Left cardiac atrium (tissue), 4 donors: ENCODE measurements around the gene PARD3B. TPM values are rescaled to one million over a fixed set of nuclear protein-coding genes. Genes with fewer than 3 reads are reported as not detected.

ENCODE experiments used
- ATAC-seq, 2 donors: fragments of 200-7000 bp; cut with Tn5 transposase; one replicate each; pipeline ENCODE4 v1.9.1; 2020; ENCODE audit warnings: mild to moderate bottlenecking in 2 of 2, moderate library complexity in 2 of 2
- DNase-seq: peaks from one replicate; pipeline ENCODE4 v3.0.0-alpha.2; 2020
- intact Hi-C, 2 donors: fragments of 100-400 bp; cut with DNase I; formaldehyde crosslinking; loops; one replicate each; pipeline versions ENCODE4 v1.14.1 to v1.15.1; 2022 to 2023
- total RNA-seq, 2 donors: library from RNA; stranded (reverse); fragmentation: NEBNext Ultra II Directional; extraction: Animal tissue kit (Norgen Biotek cat#: 25700); gene quantifications; one replicate each; pipeline ENCODE4 v1.2.1, GENCODE V29; 2021
- donor health status: DM: no; HTN: yes; CAD: no.
- donor health status: DM: no; HTN: yes; CAD: no; lungs with severe emphysema.
- donor health status: DM: yes; HTN: yes; CAD: no.
- donor health status: Dilated cardiomyopathy.

Gene PARD3B
- total RNA-seq, 2 donors from 2014 or later, result 12.5 to 12.6 TPM

DNA sequence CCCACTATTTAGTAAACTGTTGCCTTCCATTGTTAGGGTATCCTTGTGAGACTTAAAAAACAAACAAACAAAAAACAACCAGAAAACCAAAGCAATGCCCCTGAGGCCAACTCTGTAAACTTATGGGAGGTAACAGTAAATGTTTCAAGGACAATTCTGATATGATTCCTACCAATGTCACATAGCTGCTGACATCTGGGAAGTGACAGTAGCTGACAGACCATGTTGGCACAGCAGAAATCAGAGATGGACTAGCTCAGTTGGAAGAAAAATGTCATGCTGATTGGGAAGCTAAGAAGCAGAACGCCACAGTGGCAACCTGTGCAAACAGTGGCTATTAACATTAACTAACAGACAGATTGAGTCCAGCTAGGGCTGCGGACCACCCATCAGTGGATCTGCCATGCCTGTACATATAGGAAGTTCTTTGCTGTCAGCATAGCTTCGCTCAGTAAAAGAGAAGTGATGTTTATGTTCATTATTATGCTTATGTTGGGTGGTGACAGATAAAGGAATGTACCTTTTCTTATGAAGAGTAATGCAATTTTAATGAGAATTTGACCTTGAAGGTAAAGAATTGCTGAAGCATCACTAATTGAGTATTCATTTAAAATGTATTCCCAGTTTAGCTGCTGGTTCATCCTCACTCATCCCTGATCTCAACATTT lies 180.6 kb downstream of the PARD3B start:
- DNase-seq (no peak), ATAC-seq (no peak)
- intact Hi-C loops, result no loop called here

DNA sequence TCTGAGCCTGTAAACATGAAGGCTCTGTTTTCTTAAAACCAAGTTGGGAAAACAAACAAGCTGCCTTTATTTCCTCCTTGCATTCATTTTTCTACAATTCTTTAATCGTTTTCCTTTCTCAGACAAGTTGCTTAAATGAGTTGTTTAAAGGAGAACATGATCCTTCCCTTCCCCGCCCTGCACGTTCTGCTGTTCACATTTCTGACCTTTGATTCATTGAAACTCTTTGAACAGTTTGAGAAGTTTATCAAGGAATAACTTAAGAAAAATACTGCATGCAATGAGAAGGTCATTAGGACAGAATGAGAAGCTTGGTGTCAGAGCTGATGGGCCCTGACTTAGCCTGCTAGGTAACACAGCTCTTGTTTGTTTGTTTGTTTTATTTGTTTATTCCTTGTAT lies 181.6 kb downstream of the PARD3B start:
- intact Hi-C loops, result no loop called here
- DNase-seq (no peak), ATAC-seq (no peak)

DNA sequence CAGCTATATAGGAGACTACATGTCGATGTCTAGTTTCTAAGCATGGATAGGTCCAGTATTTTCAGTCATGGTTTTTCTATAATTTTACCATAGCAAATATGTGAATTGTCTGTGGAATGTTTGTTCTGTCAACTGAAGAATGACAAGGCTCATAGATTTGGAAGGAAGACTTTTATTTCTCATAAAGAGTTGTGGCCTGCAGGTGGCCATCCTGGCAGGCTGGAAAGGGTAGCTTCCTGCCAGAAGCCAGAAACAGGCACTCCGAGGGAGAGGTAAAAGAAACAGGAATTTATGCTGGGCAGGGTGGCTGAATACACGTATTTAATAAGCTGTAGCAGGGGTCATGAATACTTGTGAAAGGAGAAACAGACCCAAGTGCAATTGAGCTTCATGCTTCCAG lies 182.1 kb downstream of the PARD3B start:
- intact Hi-C loops, result no loop called here
- DNase-seq (no peak), ATAC-seq (no peak)

DNA sequence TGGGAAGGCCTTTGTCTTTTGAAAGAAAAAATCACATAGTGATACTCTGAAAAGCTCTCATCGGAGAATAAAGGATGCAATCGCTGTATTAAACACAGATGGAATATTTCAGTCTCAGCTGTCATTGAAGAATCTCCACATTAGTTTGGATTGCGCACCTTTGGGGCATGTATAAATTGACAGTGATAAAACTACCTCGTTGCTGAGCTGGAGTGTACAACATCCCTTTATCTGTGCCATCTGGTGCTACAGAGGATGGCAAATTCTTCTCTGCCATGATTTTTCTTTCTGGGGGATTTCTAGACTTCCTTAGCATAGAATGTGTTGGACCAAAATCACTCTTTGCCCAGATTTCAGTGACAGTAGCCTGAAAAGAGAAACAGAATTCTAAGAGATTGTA lies 185.3 kb downstream of the PARD3B start:
- intact Hi-C loops, result no loop called here

DNA sequence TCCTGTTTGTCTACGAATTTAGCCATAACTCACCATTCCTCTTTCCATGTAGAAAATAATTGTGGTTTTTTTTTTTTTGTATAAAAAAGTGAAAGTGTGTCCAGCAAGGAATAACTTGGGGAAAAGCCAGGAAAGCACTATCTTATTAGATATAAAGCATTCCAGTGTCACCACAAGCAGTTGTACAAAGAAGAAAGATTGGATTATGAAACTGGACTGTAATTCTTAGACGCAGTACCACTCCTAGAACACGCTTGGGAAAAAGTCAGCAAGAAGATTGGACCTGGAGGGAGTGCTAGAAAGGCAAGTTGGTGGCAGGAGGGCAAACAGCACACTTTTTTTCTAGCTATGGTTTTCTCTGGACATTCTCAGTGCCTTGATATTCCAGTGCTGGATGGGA lies 186.7 kb downstream of the PARD3B start:
- DNase-seq (no peak), ATAC-seq (peak; percentile 50 to 53)
- intact Hi-C loops, result no loop called here

More for the DNA sequence above, 185.3 kb downstream of the PARD3B start:
- ATAC-seq (no peak), DNase-seq (no peak)

DNA sequence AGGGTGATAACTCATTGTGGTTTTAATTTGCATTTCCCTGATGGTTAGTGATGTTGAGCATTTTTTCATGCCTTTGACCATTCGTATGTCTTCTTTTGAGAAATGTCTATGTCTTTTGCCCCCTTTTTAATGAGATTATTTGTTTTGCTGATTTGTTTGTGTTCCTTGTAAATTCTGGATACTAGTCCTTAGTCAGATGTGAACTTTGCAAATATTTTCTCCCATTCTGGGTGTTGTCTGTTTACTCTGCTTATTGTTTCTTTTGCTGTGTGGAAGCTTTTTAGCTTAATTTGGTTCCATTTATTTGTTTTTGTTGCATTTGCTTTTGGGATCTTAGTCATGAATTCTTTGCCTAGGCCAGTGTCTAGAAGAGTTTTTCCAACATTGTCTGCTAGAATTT lies 192.0 kb downstream of the PARD3B start:
- ATAC-seq, result no peak
- no peak for DNase-seq
- intact Hi-C loops, result no loop called here

DNA sequence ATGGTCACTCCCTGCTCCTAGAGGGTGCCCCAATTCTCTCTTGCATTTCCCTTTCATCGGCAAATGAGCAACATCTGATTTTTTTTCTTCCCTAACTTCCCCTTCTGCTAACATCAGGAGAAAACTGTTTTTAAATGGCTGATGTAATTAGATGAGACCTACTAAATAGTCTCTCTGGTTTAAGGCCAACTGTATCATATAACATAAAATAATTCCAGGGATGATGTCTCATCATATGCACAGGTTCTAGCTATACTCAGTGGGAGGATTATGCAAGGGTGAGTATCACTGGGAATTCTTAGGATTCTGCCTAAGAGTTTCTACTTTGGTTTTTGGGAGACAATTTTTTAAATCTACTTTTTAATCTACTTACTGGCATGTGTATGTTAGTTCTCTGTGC lies 193.4 kb downstream of the PARD3B start:
- ATAC-seq, result no peak
- DNase-seq, result no peak
- intact Hi-C loops, result no loop called here

DNA sequence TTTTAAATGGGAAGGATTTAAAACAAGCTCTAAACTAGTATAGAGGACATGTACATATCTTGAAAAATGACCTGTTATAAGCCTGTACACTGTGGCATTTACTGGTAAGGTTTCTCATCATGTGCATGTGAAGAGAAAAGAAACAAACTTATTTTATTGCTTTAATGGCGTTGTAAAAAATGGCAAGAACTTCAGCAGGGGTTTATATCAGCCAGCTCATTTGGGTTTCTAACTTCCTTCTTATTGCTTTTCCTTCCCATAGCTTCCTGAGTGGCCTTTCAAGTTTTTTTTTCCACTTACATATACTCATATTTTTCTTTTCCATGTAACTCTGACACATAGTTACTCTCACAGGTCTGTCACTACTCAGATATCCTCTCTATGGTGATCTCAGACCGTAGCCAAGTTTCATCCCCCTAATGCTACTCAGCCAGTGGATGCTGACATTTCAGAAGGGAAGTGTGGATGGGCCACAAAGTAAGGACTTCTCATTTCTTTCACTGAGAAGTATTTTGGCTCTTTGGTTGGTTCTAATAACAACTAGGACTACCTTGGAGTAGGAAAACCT lies 198.2 kb downstream of the PARD3B start:
- intact Hi-C loops, result no loop called here
- DNase-seq, result no peak
- no peak for ATAC-seq

DNA sequence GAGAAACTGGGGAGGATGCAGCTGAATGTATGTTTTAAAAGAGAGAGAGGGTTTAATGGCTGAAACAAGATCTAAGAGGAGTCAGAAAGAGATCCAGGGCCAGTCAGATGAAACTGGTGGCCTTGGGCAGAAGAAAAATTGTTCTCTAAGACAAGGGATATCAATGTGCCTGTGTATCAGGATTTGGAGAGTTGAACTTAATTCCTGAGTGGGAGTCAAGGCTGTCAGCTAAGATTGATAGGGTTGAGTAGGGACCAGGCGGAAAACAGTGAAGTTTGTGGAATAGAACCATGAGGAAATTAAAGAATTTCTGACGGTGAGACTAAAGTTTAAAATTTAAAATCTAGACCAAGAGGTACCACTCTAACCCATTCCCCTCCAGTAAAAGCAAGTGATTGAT lies 199.2 kb downstream of the PARD3B start:
- intact Hi-C loops, result no loop called here
- no peak for ATAC-seq

DNA sequence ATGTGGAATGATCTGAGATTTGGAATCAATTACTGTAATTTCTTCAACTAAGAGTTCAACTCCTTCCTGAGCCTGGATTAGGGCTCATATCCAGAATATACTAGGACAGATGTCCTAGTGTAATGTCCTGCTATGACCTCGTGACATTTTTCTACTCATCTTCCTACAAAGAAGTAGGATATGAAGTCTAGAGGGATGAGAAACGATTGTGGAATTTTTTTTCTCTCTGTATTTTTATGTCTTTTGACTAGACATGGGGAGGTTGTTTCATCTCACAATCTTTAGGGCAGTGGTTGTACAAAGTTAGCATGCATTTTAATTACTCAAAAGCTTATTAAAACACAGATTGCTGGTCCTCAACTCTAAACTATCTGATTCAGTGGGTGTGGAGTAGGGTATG lies 203.0 kb downstream of the PARD3B start:
- intact Hi-C loops, result no loop called here
- ATAC-seq, result no peak
- DNase-seq, result no peak

More for the DNA sequence above, 199.2 kb downstream of the PARD3B start:
- DNase-seq, result no peak

DNA sequence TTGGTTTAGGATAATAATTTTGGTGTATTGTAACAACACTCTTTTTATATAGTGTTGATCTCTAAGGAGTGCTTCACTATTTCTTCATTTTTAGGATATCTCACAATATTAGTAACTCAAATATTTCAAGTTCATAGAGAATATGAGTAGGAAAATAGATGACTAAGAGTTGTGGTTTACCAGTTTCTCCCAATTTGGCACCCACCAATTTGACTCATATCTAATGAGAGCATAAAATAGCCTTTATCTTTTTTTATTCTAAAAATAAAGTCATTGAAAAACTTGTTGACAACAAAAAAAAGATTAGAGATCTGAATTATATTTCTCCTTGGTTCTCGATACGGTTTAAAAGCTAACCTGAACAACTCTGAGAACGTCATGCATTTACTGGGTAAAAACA lies 204.0 kb downstream of the PARD3B start:
- peak in 1 of 2 donors; percentile 58 for ATAC-seq
- intact Hi-C loops, result no loop called here
- no peak for DNase-seq

DNA sequence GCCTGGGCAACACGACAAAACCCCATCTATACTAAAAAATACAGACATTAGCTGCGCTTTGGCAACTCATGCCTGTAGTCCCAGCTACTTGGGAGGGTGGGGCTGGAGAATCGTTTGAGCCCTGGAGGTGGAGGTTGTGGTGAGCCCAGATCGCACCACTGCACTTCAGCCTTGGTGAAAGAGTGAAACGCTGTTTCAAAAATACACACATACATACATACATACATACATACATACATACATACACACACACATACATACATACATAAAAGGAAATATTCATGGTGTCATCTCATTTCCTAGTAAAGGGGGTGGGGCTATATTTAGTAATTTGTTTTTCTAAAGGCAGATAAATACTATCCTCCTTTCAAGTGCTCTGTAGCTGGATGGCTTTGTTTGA lies 205.1 kb downstream of the PARD3B start:
- intact Hi-C loops, result no loop called here
- ATAC-seq (no peak), DNase-seq (no peak)

DNA sequence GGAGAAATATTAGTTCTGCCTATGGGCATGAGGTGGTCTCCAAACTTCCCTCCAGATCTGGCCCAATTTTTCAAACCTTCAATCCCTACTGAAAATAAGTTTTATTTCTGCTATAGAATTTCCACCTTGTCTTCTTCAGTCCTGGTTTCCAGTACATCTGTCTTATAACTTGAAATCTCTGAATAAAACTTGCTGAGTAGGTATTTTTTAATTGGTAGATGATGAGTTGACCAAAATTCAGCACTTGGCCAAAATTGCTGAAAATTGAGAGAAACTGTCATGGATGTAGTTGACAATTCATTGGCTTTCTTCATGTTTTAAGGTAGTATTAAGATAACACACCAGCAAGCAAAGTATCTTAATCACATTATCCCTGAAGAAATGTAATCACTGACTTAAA lies 206.2 kb downstream of the PARD3B start:
- ATAC-seq, result no peak
- DNase-seq, result no peak
- intact Hi-C loops, result no loop called here

DNA sequence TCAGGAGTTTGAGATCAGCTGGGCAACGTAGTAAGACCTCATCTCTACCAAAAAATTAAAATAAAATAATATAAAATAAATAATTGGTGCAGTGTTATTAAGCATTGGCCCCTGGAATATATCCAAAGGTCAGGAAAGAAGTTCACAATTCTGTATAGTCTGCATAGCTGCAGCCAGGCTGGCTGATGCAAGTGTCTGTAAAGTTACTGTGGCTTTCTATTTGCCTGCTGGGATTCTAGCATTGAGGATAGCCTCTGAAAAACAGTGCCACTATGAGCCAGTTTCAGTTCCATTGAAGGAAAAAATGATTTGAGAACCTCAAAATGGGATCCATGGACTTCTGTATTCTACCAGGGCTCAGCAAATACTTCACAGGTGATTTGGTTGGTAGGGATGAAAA lies 208.6 kb downstream of the PARD3B start:
- intact Hi-C loops, result no loop called here
- no peak for DNase-seq
- ATAC-seq, result no peak

DNA sequence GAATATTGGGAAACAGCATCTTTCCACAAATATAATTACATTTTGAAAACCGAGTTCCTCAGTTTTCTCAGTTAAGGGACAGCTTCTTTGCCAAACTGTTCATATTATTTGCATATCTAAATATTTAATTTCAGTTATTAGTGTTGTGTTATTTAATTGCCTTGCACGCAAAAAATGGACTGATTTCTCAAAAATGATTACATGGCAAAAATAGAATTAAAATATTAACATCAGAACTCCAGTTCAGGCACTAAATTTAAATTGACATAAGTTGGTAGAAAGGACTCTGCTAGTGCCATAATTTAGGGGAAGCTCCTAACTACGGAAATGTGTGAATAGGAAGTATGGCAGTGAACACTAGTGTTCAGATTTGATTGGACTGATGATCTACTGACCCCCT lies 209.6 kb downstream of the PARD3B start:
- intact Hi-C loops, result no loop called here
- no peak for ATAC-seq
- DNase-seq, result no peak

DNA sequence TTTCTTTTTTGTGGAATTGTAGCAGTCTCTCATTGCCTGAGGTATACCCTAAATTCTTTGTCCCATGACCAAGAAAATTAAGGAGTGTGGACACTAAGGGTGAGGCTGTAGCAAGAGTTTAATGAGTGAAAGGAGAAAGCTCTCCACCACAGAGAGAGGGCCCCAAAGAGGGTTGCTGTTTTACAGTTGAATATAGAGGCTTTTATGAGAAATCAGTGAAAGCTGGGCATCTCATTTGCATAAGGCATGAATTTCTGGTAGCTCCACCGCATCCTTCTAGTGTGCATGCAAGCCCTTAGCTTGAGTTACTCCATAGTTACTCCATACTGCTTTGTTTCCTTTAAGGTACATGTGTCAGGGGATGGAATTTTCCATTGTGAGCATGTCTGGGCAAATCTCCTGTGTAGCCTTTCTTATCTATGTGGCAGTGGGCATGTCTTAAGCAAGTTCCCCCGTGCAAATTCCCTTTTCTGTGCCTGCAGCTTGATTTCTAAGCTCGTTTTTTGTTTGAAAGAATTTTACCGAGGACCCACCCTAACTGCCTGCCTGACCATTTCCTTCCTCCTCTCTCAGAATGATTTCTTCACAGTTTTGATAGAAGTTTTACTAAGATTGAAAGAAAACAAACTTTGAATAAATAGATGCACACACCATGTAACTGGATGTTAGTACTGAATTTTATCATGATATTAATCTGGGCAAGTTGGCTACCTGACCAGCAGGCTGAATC lies 218.9 kb downstream of the PARD3B start:
- intact Hi-C loops, result no loop called here
- DNase-seq (no peak), ATAC-seq (no peak)

DNA sequence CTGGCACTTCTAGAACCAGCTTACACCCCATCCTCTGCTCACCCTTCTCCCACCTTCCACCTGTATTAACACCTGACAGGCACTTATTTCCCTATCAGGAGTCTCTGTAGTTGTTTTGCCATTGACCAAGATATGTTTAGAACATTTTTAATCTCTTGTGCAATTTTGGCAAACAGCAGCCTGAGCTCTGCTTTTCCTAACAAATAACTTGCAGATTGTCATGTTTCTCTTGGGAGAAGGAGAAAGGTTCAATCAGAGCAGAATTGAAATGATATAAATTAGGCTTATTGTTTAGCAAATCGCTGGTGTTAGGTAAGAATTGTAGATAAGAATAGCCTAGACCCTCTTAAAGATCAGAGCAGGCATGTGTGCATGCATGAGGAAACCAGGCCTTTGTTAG lies 225.5 kb downstream of the PARD3B start:
- intact Hi-C loops, result no loop called here
- ATAC-seq, result peak in 1 of 2 donors; percentile 26
- no peak for DNase-seq

DNA sequence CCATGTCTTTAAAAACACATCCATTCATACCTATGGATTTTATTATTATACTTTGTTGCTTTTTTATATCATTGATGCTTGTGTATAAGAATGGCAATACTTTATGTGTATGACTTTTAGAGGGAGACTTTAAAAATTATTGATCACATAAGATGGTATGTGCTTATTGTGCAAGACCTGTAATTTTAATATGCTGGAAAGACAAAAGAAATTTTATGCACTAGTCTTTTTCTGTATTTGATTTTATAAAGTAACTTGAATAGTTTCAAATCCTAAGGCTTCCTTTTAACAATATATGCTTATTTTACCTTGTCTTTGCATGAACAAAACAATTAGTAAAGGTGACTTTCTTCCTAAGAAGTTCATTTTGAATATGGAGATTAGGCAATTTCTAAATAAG lies 226.4 kb downstream of the PARD3B start:
- DNase-seq (no peak), ATAC-seq (no peak)
- intact Hi-C loops, result no loop called here

DNA sequence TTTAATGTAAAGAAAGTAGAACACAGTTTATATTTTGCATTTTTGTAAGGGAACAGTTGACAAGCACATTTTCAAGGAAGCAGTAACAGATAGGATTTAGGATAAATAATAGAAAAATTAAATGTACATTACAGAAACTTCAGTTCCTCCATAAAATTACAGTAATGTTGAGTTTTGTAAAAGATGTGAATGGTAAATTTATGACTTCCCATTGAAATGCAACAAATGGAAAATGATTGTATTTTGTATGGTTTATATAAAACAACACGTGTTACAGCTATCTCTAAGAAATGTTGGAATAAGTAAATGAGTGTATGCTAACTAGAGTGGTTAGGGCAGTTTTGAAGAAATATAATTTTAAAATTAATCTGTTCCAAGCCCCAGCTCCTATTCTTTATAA lies 227.3 kb downstream of the PARD3B start:
- DNase-seq (no peak), ATAC-seq (no peak)
- intact Hi-C loops, result no loop called here

DNA sequence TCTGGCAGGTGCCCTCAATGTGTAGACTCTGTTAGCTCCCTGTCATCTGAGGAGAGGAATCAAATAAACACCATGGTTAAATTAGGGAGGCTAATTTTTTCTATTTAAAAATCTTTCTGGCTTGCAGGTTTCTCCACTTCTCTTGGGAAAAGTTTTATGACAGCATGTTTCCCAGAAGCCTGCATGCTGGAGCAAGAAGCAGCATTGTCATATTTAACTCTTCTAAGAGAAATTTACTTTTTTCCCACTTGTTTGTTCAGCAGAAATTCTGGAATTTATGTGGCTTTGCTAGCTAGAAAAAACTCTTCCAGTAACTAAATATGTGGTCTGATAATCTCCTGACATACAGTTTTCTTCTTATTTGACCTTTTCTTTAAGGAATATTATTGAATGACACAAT lies 230.5 kb downstream of the PARD3B start:
- ATAC-seq (no peak), DNase-seq (no peak)
- intact Hi-C loops, result no loop called here
